ENCODE data around the gene SEMG1. TPM values are rescaled to one million over a fixed set of nuclear protein-coding genes. Genes with fewer than 3 reads are reported as not detected.

Gene SEMG1
- total RNA-seq, 1 experiment from 2014 or later: 2.0 TPM

GRCh38 chr20:45181639-45182038, 25.2 kb upstream of the SEMG1 start:
- Histone ChIP-seq H4K8ac (replicated peaks; ENCODE audit: insufficient read length, low read depth, low read length) (no peak overlapping the region), H3K23ac (ENCODE audit: insufficient read length, low read depth, low read length) (no peak overlapping the region), H3K23me2 (ENCODE audit: insufficient read length, low read depth, low read length, poor library complexity, severe bottlenecking) (no peaks in the 10 kb centered on the region), H2BK20ac (ENCODE audit: low read depth, low read length, poor library complexity, severe bottlenecking) (no peak overlapping the region), H3T11ph (ENCODE audit: low read length) (no peak overlapping the region), H3K18ac (ENCODE audit: insufficient read length, low read depth, low read length) (no peak overlapping the region), H3K4ac (ENCODE audit: low read depth, low read length) (no peak overlapping the region), H2BK15ac (ENCODE audit: low read depth, low read length) (no peak overlapping the region), H3K9me3 (ENCODE audit: control insufficient read depth, low read depth, low read length) (no peaks in the 10 kb centered on the region), H3K27ac (ENCODE audit: insufficient read length, low read depth, low read length) (no peak overlapping the region), H2BK12ac (ENCODE audit: insufficient read length, low read depth, low read length) (no peak overlapping the region), H3K4me1 (ENCODE audit: insufficient read depth, low read length) (no peaks in the 10 kb centered on the region), H2AK5ac (ENCODE audit: insufficient read length, low read length) (no peak overlapping the region), H3K14ac (ENCODE audit: insufficient read depth, low read length) (no peak overlapping the region), H3K56ac (ENCODE audit: insufficient read length, low read depth, low read length) (no peak overlapping the region), H3K4me2 (ENCODE audit: insufficient read depth, insufficient read length, low read length) (no peak overlapping the region), H3K79me1 (ENCODE audit: insufficient read depth, low read depth, low read length, poor library complexity, severe bottlenecking) (no peaks in the 10 kb centered on the region), H3K9ac (ENCODE audit: extremely low read depth, insufficient read length, low read length) (no peak overlapping the region), H2BK5ac (ENCODE audit: insufficient read length, low read length) (no peak overlapping the region), H3K79me2 (ENCODE audit: insufficient read depth, low read length) (no peaks in the 10 kb centered on the region; the same call in 1 of the 2 replicates), H2BK120ac (ENCODE audit: low read depth, low read length, poor library complexity, severe bottlenecking) (no peak overlapping the region), H4K5ac (ENCODE audit: insufficient read length, low read depth, low read length) (no peak overlapping the region), H3K27me3 (ENCODE audit: insufficient read depth, low read length) (no peaks in the 10 kb centered on the region), H4K20me1 (ENCODE audit: control insufficient read depth, insufficient read depth, insufficient read length) (no peaks in the 10 kb centered on the region), H4K91ac (ENCODE audit: insufficient read length, low read depth, low read length) (no peak overlapping the region), H2AFZ (ENCODE audit: low read length) (no peak overlapping the region)
- DNase-seq: no peak
- no CpG with 5 or more reads among the region's 2 CpGs for WGBS (ENCODE audit: extremely low coverage, insufficient read length, low lambda C conversion rate)
- H3K27ac Mint-ChIP-seq: peak overlapping the region in 1 of 3 experiments; percentile 65; a peak in 1 of 7 replicates
- H3K9me3 Mint-ChIP-seq: no peaks in the 10 kb centered on the region
- H3K27me3 Mint-ChIP-seq (ENCODE audit: low read depth): no peaks in the 10 kb centered on the region; the same call in none of the 2 replicates
- no peak overlapping the region for H3K4me3 Mint-ChIP-seq
- TF ChIP-seq CTCF (conservative IDR thresholded peaks at IDR 0.05): no peak
- H3K36me3 Mint-ChIP-seq (ENCODE audit: insufficient read depth in 1 of 3, low read depth in 3 of 3): no peaks in the 10 kb centered on the region
- H3K4me1 Mint-ChIP-seq: no peaks in the 10 kb centered on the region; a peak in 1 of 4 replicates

All from H9 (cell line).